Epithelial cell of esophagus (primary cell): Measurements from ENCODE around the gene RYR1.

Experiments used
- DNase-seq: peaks from one replicate; pipeline ENCODE4 v3.0.0; 2010; ENCODE audit warnings: low read depth
- H3K4me3 ChIP-seq: 2 replicates; pipeline ENCODE4 v1.5.1; 2011; ENCODE audit warnings: mild to moderate bottlenecking, low read length, control low read depth
- TF ChIP-seq, protein P1 (sequence below): IDR thresholded peaks from 2 replicates; pipeline ENCODE4 v1.5.1; 2011; ENCODE audit warnings: low read depth, mild to moderate bottlenecking, low read length, control low read depth, inconsistent platforms; ENCODE audit not compliant: insufficient read depth; ENCODE audit errors: missing control alignments

Gene RYR1

GRCh38 chr19:38537071-38537936 is 103.8 kb downstream of the RYR1 start:
- no peak for DNase-seq
- H3K4me3 ChIP-seq, result no peak overlapping the region
- TF ChIP-seq, protein P1, sequence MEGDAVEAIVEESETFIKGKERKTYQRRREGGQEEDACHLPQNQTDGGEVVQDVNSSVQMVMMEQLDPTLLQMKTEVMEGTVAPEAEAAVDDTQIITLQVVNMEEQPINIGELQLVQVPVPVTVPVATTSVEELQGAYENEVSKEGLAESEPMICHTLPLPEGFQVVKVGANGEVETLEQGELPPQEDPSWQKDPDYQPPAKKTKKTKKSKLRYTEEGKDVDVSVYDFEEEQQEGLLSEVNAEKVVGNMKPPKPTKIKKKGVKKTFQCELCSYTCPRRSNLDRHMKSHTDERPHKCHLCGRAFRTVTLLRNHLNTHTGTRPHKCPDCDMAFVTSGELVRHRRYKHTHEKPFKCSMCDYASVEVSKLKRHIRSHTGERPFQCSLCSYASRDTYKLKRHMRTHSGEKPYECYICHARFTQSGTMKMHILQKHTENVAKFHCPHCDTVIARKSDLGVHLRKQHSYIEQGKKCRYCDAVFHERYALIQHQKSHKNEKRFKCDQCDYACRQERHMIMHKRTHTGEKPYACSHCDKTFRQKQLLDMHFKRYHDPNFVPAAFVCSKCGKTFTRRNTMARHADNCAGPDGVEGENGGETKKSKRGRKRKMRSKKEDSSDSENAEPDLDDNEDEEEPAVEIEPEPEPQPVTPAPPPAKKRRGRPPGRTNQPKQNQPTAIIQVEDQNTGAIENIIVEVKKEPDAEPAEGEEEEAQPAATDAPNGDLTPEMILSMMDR, result no peak

- TF ChIP-seq, protein P1, result no peak
- no peak overlapping the region for H3K4me3 ChIP-seq
- no peak for DNase-seq
Measured at GRCh38 chr19:38538386-38538785, 104.9 kb downstream of the RYR1 start.

DNA sequence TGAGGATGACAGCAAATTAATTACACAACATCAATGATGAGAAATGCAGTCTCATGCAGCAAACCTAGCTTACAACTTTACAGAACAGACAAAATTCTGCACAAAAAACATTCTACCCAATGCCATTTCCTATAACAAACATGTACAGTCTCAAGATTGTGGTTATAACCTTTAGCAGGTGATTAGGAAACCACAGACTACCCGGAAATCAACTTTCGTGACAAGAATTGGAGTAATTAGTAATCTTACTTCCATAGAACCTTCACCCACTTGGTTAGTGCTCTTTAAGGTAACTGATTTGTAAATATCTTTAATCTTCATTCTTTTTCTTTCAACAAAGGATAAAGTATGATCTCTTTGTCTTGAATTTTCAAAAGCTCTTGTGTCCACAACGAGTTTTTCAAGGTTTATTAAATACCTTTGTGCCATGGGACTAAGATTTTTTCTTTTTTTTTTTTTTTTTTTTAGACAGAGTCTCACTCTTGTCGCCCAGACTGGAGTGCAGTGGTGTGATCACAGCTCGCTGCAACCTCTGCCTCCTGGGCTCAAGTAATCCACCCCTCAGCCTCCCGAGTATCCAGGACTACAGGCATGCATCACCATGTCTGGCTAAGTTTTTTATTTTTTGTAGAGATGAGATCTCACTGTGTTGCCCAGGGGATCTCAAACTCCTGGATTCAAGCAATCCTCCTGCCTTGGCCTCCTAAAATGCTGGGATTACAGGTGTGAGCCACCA is 105.5 kb downstream of the RYR1 start:
- no peak overlapping the region for H3K4me3 ChIP-seq
- TF ChIP-seq, protein P1, result no peak
- DNase-seq, result peak; percentile 9

DNA sequence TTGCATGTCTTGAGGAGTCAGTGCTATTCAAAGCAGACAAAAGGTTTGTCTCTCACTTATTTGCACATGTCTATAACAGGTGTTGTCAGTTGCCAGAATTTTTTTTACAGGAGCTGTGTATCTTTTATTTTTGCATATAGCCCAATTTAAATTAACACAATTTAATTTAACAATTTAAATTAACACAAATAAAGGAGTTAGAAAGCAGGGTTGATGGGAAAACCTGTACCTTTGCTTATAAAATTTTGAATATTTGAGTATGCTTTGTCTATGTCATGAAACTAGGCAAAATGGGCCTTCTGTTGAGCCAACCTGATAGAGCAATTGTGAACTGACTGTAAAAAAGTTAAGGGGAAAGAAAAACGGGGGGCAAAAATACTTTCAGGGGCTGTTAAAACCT is 106.3 kb downstream of the RYR1 start:
- H3K4me3 ChIP-seq, result no peak overlapping the region
- DNase-seq, result no peak
- TF ChIP-seq, protein P1, result no peak

- no peak overlapping the region for H3K4me3 ChIP-seq
- TF ChIP-seq, protein P1, result no peak
- no peak for DNase-seq
Measured at GRCh38 chr19:38542040-38542439, 108.5 kb downstream of the RYR1 start.

DNA sequence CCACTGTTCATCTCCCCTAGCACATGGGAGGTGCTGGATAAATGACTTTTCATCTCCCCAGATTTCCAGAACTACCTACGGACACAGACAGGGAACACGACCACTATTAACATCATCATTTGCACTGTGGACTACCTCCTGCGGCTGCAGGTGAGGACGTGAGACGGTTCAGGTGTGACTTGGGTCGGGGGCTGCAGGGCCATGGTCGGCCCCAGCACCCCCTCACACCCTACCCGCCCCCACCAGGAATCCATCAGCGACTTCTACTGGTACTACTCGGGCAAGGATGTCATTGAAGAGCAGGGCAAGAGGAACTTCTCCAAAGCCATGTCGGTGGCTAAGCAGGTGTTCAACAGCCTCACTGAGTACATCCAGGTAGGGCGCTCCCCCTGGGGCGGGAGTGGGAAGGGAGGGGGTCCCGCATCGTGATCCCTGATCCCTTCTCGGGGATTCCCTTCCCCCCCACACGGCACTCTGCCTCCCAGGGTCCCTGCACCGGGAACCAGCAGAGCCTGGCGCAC is 109.9 kb downstream of the RYR1 start:
- TF ChIP-seq, protein P1, result no peak
- H3K4me3 ChIP-seq, result no peak overlapping the region
- no peak for DNase-seq
